Gastroesophageal sphincter (tissue), 4 donors: Measurements from ENCODE around the gene ING2. TPM values are rescaled to one million over a fixed set of nuclear protein-coding genes. Genes with fewer than 3 reads are reported as not detected.

Experiments
- ATAC-seq: fragments of 150-250 bp; one replicate; pipeline ENCODE4 v1.9.1; 2016; ENCODE audit warnings: mild to moderate bottlenecking, moderate library complexity
- H3K27ac ChIP-seq, 4 donors: fragments of 200-600 bp; sonication (generic) in 3 of 4; 1 replicate in 3 of 4; 2 replicates in 1 of 4; pipeline ENCODE4 v1.5.1; 2016 to 2019
- H3K27me3 ChIP-seq: fragments of 200-600 bp; sonication (generic); one replicate; pipeline ENCODE4 v1.5.1; 2019
- H3K36me3 ChIP-seq, 2 donors: fragments of 200-600 bp; sonication (generic); one replicate each; pipeline ENCODE4 v1.5.1; 2019; ENCODE audit warnings: control low read depth in 1 of 2
- H3K4me1 ChIP-seq, 3 donors: fragments of 200-600 bp; sonication (generic); 1 replicate in 2 of 3; 2 replicates in 1 of 3; pipeline ENCODE4 v1.5.1; 2016 to 2019; ENCODE audit warnings: control low read depth in 2 of 3
- H3K4me3 ChIP-seq, 2 donors: fragments of 200-600 bp; sonication (generic); one replicate each; pipeline ENCODE4 v1.5.1; 2019; ENCODE audit warnings: mild to moderate bottlenecking in 1 of 2, moderate library complexity in 1 of 2
- H3K9me3 ChIP-seq, 3 donors: fragments of 200-600 bp; sonication (generic); one replicate each; pipeline ENCODE4 v1.5.1; 2017 to 2019; ENCODE audit warnings: control low read depth in 2 of 3
- CTCF ChIP-seq, 4 experiments: fragments of 200-600 bp in 2 of 4; fragments of 450-650 bp in 2 of 4; sonication (generic) in 1 of 4; IDR thresholded peaks; one replicate each; pipeline ENCODE4 v1.5.1; 2017 to 2019; ENCODE audit warnings: antibody characterized with exemption in 4 of 4, mild to moderate bottlenecking in 2 of 4, moderate library complexity in 2 of 4
- EP300 ChIP-seq: sonication (generic); formaldehyde crosslinking; IDR thresholded peaks from one replicate; pipeline ENCODE4 v1.6.1; 2017; ENCODE audit warnings: antibody characterized with exemption, mild to moderate bottlenecking
- POLR2A ChIP-seq, 2 donors: fragments of 450-650 bp; IDR thresholded peaks; one replicate each; pipeline ENCODE4 v1.6.1; 2017; ENCODE audit warnings: antibody characterized with exemption in 2 of 2, mild to moderate bottlenecking in 2 of 2, moderate library complexity in 1 of 2
- POLR2AphosphoS5 ChIP-seq: sonication (generic); formaldehyde crosslinking; IDR thresholded peaks from one replicate; pipeline ENCODE4 v1.6.1; 2017; ENCODE audit warnings: antibody characterized with exemption
- WGBS, 2 donors: methylation state at CpG; one replicate each; pipeline ENCODE4 v1.1.5; 2018; ENCODE audit warnings: low coverage in 1 of 2; 5-methylcytosine and 5-hydroxymethylcytosine counted together
- total RNA-seq, 4 donors: library from RNA; depleted of rRNA; stranded (reverse); fragments of >200 nt; gene quantifications; one replicate each; pipeline ENCODE4 v1.1.0, GENCODE V29; 2016

ING2 gene
- total RNA-seq, 4 donors from 2014 or later = 27.9 to 64.4 (median 48.4) TPM

GRCh38 chr4:183517781-183518180 lies 12.9 kb downstream of the ING2 start:
- peaks cover 0 to 23% (median 0%) of the 10 kb centered on the region in 3 donors for H3K4me1 ChIP-seq
- no peak for ATAC-seq
- H3K27ac ChIP-seq = no peak overlapping the region
- TF ChIP-seq POLR2A (IDR thresholded peaks at IDR 0.05) (no peak), POLR2AphosphoS5 (peak; percentile 12)
- H3K4me3 ChIP-seq = no peak overlapping the region
- 25 to 41% methylated on average over 3 of the region's 3 CpGs for WGBS, 2 donors
- no peaks in the 10 kb centered on the region for H3K27me3 ChIP-seq
- H3K9me3 ChIP-seq = no peaks in the 10 kb centered on the region
- H3K36me3 ChIP-seq = peaks cover 0 to 2% of the 10 kb centered on the region in 2 donors

GRCh38 chr4:183522821-183523220 lies 18.0 kb downstream of the ING2 start:
- H3K4me3 ChIP-seq = no peak overlapping the region
- 62 to 85% methylated on average over 3 to 4 of the region's 4 CpGs for WGBS, 2 donors

GRCh38 chr4:183527326-183527725 lies 22.5 kb downstream of the ING2 start:
- WGBS, 2 donors = 60 to 70% methylated on average over 2 of the region's 2 CpGs

More at GRCh38 chr4:183522821-183523220, 18.0 kb downstream of the ING2 start:
- TF ChIP-seq POLR2A (IDR thresholded peaks at IDR 0.05) (no peak), EP300 (no peak), CTCF (IDR thresholded peaks at IDR 0.05) (no peak), POLR2AphosphoS5 (no peak)
- Histone ChIP-seq H3K27ac (no peak overlapping the region), H3K36me3 (no peaks in the 10 kb centered on the region), H3K9me3 (no peaks in the 10 kb centered on the region), H3K4me1 (peaks cover 0 to 5% (median 0%) of the 10 kb centered on the region in 3 donors), H3K27me3 (no peaks in the 10 kb centered on the region)
- ATAC-seq = no peak

GRCh38 chr4:183532821-183533220 lies 28.0 kb downstream of the ING2 start:
- Histone ChIP-seq H3K9me3 (no peaks in the 10 kb centered on the region), H3K4me3 (no peak overlapping the region), H3K36me3 (no peaks in the 10 kb centered on the region), H3K4me1 (no peaks in the 10 kb centered on the region), H3K27me3 (no peaks in the 10 kb centered on the region), H3K27ac (no peak overlapping the region)
- TF ChIP-seq EP300 (no peak), POLR2A (IDR thresholded peaks at IDR 0.05) (no peak), CTCF (IDR thresholded peaks at IDR 0.05) (no peak), POLR2AphosphoS5 (no peak)
- WGBS, 2 donors = 33 to 65% methylated on average over 4 of the region's 4 CpGs
- ATAC-seq = no peak

More at GRCh38 chr4:183527326-183527725, 22.5 kb downstream of the ING2 start:
- ATAC-seq = no peak
- no peak for TF ChIP-seq POLR2A (IDR thresholded peaks at IDR 0.05)
- H3K27me3 ChIP-seq = no peaks in the 10 kb centered on the region
- H3K9me3 ChIP-seq = no peaks in the 10 kb centered on the region
- no peaks in the 10 kb centered on the region for H3K4me1 ChIP-seq
- no peak overlapping the region for H3K4me3 ChIP-seq
- H3K36me3 ChIP-seq = no peaks in the 10 kb centered on the region
- no peak overlapping the region for H3K27ac ChIP-seq

GRCh38 chr4:183533698-183534097 lies 28.8 kb downstream of the ING2 start:
- Histone ChIP-seq H3K36me3 (no peaks in the 10 kb centered on the region), H3K9me3 (no peaks in the 10 kb centered on the region), H3K4me3 (no peak overlapping the region), H3K4me1 (no peaks in the 10 kb centered on the region), H3K27me3 (no peaks in the 10 kb centered on the region), H3K27ac (no peak overlapping the region)
- ATAC-seq = no peak
- no peak for TF ChIP-seq POLR2A (IDR thresholded peaks at IDR 0.05)
- WGBS, 2 donors = 58 to 71% methylated on average over 3 to 7 of the region's 23 CpGs

GRCh38 chr4:183540410-183541009 lies 35.7 kb downstream of the ING2 start:
- H3K4me3 ChIP-seq = peak overlapping the region in 1 of 2 donors; percentile 10
- H3K4me1 ChIP-seq = peaks cover 3 to 37% (median 4%) of the 10 kb centered on the region in 3 donors
- H3K27me3 ChIP-seq = no peaks in the 10 kb centered on the region
- TF ChIP-seq EP300 = no peak
- no peak for TF ChIP-seq POLR2A (IDR thresholded peaks at IDR 0.05)
- no peak for TF ChIP-seq CTCF (IDR thresholded peaks at IDR 0.05)
- TF ChIP-seq POLR2AphosphoS5 = no peak
- no peak for ATAC-seq
- 49 to 78% methylated on average over 9 to 12 of the region's 13 CpGs for WGBS, 2 donors
- H3K9me3 ChIP-seq = peaks cover 0 to 11% (median 0%) of the 10 kb centered on the region in 3 donors
- peak overlapping the region in 3 of 4 donors; percentile 43 to 77 (median 56) for H3K27ac ChIP-seq
- H3K36me3 ChIP-seq = no peaks in the 10 kb centered on the region
